Measurements from ENCODE around the gene SLC49A3.

DNA sequence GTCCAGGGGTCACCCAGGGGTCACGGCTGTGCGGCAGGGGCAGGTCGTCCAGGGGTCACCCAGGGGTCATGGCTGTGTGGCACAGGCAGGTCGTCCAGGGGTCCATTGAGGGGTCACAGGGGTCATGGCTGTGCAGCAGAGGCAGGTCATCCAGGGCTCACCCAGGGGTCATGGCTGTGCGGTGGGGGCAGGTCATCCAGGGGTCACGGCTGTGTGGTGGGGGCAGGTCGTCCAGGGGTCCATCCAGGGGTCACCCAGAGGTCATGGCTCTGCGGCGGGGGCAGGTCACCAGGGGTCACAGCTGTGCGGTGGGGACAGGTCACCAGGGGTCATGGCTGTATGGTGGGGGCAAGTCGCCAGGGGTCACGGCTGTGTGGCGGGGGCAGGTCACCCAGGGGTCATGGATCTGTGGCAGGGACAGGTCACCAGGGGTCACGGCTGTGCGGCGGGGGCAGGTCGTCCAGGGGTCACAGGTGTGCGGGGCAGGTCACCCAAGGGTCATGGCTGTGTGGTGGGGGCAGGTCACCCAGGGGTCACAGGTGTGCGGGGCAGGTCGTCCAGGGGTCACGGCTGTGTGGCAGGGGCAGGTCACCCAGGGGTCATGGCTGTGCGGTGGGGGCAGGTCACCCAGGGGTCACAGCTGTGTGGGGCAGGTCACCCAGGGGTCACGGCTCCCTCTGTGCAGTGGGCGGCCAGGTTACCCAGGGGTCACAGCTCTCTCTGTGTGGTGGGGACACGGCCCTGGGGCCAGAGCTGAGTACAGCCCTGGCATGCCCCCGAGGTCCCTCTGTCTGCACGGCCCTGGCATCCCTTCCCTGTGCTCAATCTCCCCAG is 30.9 kb downstream of the SLC49A3 start:
- TF ChIP-seq, protein P1, sequence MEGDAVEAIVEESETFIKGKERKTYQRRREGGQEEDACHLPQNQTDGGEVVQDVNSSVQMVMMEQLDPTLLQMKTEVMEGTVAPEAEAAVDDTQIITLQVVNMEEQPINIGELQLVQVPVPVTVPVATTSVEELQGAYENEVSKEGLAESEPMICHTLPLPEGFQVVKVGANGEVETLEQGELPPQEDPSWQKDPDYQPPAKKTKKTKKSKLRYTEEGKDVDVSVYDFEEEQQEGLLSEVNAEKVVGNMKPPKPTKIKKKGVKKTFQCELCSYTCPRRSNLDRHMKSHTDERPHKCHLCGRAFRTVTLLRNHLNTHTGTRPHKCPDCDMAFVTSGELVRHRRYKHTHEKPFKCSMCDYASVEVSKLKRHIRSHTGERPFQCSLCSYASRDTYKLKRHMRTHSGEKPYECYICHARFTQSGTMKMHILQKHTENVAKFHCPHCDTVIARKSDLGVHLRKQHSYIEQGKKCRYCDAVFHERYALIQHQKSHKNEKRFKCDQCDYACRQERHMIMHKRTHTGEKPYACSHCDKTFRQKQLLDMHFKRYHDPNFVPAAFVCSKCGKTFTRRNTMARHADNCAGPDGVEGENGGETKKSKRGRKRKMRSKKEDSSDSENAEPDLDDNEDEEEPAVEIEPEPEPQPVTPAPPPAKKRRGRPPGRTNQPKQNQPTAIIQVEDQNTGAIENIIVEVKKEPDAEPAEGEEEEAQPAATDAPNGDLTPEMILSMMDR (IDR thresholded peaks at IDR 0.05) = no peak
- TF ChIP-seq POLR2A (IDR thresholded peaks at IDR 0.05) = no peak
- TF ChIP-seq POLR2AphosphoS5 (IDR thresholded peaks at IDR 0.05) = no peak

All from breast epithelium (tissue), 3 donors.